Transverse colon (tissue), 3 donors: ENCODE results near the gene METRNL.

Experiments
- CTCF ChIP-seq, 5 experiments: fragments of 200-600 bp in 3 of 5; fragments of 450-650 bp in 2 of 5; sonication (generic) in 3 of 5; IDR thresholded peaks; 1 replicate in 2 of 5; 2 replicates in 3 of 5; pipeline ENCODE4 v1.5.1; 2016 to 2017; ENCODE audit warnings: antibody characterized with exemption in 5 of 5, inconsistent platforms in 3 of 5, mild to moderate bottlenecking in 2 of 5, moderate library complexity in 1 of 5
- EP300 ChIP-seq: sonication (generic); formaldehyde crosslinking; IDR thresholded peaks from one replicate; pipeline ENCODE4 v1.6.1; 2017; ENCODE audit warnings: antibody characterized with exemption, low read depth
- POLR2A ChIP-seq: fragments of 450-650 bp; IDR thresholded peaks from one replicate; pipeline ENCODE4 v1.6.1; 2016; ENCODE audit warnings: antibody characterized with exemption, mild to moderate bottlenecking, moderate library complexity

- no peak for TF ChIP-seq EP300
- TF ChIP-seq CTCF (IDR thresholded peaks at IDR 0.05), result no peak
- TF ChIP-seq POLR2A, result no peak
Measured at GRCh38 chr17:83135692-83136091, 56.3 kb downstream of the METRNL start.
